ENCODE results near the gene GPR153. TPM values are rescaled to one million over a fixed set of nuclear protein-coding genes. Genes with fewer than 3 reads are reported as not detected.

GPR153 gene
- total and polyA plus RNA-seq, 7 donors: 0.49 to 3.5 (median 2.2) TPM

DNA sequence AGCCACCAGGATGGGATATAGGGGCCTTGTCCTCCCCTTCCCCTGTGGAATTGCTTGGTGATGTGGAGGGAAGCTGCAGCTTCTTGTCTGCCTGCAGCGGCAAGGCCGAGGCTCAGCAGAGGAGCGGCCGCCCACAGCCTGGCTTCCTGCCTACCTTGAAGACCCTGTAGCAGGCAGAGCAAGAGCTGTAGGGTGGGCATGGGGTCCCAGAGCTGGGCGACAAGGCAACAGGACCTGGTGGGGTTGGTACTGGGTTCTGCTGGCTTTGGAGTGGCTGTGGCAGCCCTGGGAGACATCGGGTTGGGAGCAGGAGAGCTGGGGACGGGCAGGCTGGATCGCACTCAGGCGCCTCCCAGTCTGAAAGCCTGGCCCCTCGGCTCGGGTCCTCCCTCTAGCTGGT, 5.7 kb upstream of the GPR153 start:
- intact Hi-C loops (cut with DNase I): loop anchor here in 1 of 2 donors (5.0 kb wide), 1 partner anchor 36 kb away; no protein-coding TSS in a partner anchor
- TF ChIP-seq, protein P1, sequence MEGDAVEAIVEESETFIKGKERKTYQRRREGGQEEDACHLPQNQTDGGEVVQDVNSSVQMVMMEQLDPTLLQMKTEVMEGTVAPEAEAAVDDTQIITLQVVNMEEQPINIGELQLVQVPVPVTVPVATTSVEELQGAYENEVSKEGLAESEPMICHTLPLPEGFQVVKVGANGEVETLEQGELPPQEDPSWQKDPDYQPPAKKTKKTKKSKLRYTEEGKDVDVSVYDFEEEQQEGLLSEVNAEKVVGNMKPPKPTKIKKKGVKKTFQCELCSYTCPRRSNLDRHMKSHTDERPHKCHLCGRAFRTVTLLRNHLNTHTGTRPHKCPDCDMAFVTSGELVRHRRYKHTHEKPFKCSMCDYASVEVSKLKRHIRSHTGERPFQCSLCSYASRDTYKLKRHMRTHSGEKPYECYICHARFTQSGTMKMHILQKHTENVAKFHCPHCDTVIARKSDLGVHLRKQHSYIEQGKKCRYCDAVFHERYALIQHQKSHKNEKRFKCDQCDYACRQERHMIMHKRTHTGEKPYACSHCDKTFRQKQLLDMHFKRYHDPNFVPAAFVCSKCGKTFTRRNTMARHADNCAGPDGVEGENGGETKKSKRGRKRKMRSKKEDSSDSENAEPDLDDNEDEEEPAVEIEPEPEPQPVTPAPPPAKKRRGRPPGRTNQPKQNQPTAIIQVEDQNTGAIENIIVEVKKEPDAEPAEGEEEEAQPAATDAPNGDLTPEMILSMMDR (IDR thresholded peaks at IDR 0.05): no peak
- Histone ChIP-seq H3K27me3 (ENCODE audit: insufficient read depth in 3 of 3, low read length in 2 of 3) (peaks cover 0 to 24% (median 9%) of the 10 kb centered on the region in 3 donors), H3K36me3 (ENCODE audit: insufficient read depth in 1 of 2, low read depth in 1 of 2) (no peaks in the 10 kb centered on the region), H3K27ac (no peak overlapping the region), H3K9me3 (no peaks in the 10 kb centered on the region), H3K4me1 (peaks cover 4% of the 10 kb centered on the region), H3K4me3 (no peak overlapping the region)
- DNase-seq (no peak), ATAC-seq (no peak)
- WGBS, 3 donors: 91 to 94% (median 91%) methylated on average over 10 to 11 of the region's 11 CpGs

DNA sequence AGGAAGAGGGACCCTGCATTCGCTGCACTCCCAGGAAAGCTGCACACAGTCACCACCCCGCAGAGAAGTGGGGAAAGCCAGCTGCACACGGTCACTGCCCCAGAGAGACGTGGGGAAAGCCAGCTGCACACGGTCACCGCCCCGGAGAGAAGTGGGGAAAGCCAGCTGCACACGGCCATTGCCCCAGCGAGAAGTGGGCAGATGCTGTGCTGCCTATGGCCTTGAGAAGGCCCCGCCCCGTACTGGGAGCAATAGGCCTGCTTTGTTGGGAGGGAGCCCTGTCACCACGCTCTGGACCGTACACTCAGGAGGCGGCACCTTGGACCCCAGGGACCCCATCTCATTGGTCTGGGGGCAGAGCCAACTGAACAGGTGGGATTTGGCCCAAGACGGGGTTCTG, 4.3 kb upstream of the GPR153 start:
- WGBS, 3 donors: 56 to 78% (median 62%) methylated on average over 15 of the region's 15 CpGs

DNA sequence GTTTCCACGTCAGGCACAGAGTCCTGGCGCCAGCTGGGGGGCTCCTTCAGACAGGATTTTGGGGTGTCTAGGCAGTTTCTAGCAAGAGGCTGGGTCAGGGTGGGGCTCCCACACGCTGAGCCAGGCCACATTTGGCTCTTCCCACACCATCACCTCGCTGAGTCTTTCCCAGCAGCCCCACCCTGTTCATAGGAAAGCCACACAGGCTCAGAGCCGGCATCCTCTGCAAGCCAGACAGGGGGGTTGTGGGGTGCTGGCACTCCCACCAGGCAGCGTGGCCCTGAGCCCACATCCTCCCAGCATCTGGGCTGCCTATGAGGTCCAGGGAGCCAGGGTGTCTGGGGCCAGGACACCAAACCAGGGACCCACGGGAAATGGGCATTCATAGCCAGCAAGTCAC, 2.8 kb upstream of the GPR153 start:
- Histone ChIP-seq H3K27ac (no peak overlapping the region), H3K4me1 (peaks cover 4% of the 10 kb centered on the region), H3K27me3 (ENCODE audit: insufficient read depth in 3 of 3, low read length in 2 of 3) (peaks cover 0 to 50% (median 20%) of the 10 kb centered on the region in 3 donors), H3K36me3 (ENCODE audit: insufficient read depth in 1 of 2, low read depth in 1 of 2) (no peaks in the 10 kb centered on the region), H3K9me3 (no peaks in the 10 kb centered on the region), H3K4me3 (no peak overlapping the region)
- TF ChIP-seq, protein P1 (IDR thresholded peaks at IDR 0.05): no peak
- intact Hi-C loops (cut with DNase I): no loop called here
- no peak for DNase-seq
- ATAC-seq: no peak
- WGBS, 3 donors: 34 to 66% (median 40%) methylated on average over 7 of the region's 7 CpGs

More for the DNA sequence above, 4.3 kb upstream of the GPR153 start:
- intact Hi-C loops (cut with DNase I): loop anchor here in 1 of 2 donors (5.0 kb wide), 1 partner anchor 37 kb away; no protein-coding TSS in a partner anchor
- no peaks in the 10 kb centered on the region for H3K9me3 ChIP-seq
- ATAC-seq (no peak), DNase-seq (no peak)
- H3K27ac ChIP-seq: no peak overlapping the region
- no peak overlapping the region for H3K4me3 ChIP-seq
- peaks cover 4% of the 10 kb centered on the region for H3K4me1 ChIP-seq
- TF ChIP-seq, protein P1 (IDR thresholded peaks at IDR 0.05): no peak
- peaks cover 0 to 36% (median 18%) of the 10 kb centered on the region in 3 donors for H3K27me3 ChIP-seq (ENCODE audit: insufficient read depth in 3 of 3, low read length in 2 of 3)
- no peaks in the 10 kb centered on the region for H3K36me3 ChIP-seq (ENCODE audit: insufficient read depth in 1 of 2, low read depth in 1 of 2)

DNA sequence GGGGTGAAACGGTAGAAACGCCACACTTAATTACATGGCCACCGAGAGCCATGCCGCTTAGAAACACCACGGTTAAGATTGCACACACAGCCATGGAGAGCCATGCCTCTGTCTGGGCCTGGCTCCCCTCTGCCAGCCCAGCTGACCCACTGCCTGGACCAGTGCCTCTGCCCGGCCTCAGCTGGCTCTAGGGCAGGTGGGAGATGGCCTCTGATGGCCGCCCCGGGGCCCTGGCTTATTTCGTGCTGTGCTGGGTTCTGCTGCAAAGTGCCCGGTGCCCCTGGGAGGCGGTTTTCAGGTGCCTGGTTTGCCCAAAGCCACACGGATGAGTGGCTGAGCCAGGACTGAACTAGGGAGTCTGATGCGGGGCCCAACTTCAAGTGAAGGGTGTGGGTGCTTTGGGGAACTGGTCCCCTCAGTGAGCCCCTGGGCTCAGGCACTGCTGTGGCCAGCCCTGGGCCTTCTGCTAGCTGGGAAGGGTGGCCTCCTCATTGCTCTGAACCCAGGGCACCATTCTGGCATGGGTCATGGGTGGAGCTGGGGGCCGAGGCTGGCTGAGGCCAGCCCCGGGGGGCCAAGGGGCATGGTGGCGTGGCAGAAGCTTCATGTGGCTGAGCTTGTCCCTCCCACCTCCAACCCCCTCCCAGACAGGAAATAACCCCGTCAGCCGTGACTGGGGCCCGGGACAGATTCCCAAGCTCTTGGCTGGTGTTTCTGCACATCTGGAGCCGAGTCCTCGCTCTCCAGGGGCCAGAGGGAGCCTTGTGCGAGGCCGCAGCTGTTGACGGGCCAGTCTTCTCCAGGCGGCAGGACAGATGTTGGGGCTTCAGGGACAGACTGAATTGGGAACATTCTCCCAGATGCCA, 1.9 kb upstream of the GPR153 start:
- H3K27ac ChIP-seq: no peak overlapping the region
- DNase-seq (peak; percentile 66 to 88), ATAC-seq (peak in 2 of 4 donors; percentile 38 to 58)
- intact Hi-C loops (cut with DNase I): no loop called here
- H3K27me3 ChIP-seq (ENCODE audit: insufficient read depth in 3 of 3, low read length in 2 of 3): peaks cover 0 to 52% (median 23%) of the 10 kb centered on the region in 3 donors
- H3K9me3 ChIP-seq: no peaks in the 10 kb centered on the region
- H3K36me3 ChIP-seq (ENCODE audit: insufficient read depth in 1 of 2, low read depth in 1 of 2): no peaks in the 10 kb centered on the region
- TF ChIP-seq, protein P1 (IDR thresholded peaks at IDR 0.05): no peak
- WGBS, 3 donors: 37 to 61% (median 42%) methylated on average over 23 to 25 of the region's 25 CpGs
- H3K4me3 ChIP-seq: no peak overlapping the region
- H3K4me1 ChIP-seq: peaks cover 4% of the 10 kb centered on the region

Measured in psoas muscle (tissue), 8 donors.